ENCODE data around the gene POTEF.
"Not testable (repeated sequence)": the region's sequence is repeated elsewhere in the genome, so short reads cannot be mapped to it uniquely, and the experiment has no call there.

The POTEF gene

GRCh38 chr2:130152136-130152815 is 23.3 kb upstream of the POTEF start:
- not testable (repeated sequence) for DNase-seq

- DNase-seq, result not testable (repeated sequence)
These were observed 22.1 kb upstream of the POTEF start for GRCh38 chr2:130151145-130151512.

GRCh38 chr2:130150181-130151144 is 21.4 kb upstream of the POTEF start:
- DNase-seq, result no peak

- not testable (repeated sequence) for DNase-seq
These were observed 19.5 kb upstream of the POTEF start for GRCh38 chr2:130148515-130148914.

- DNase-seq, result not testable (repeated sequence)
These were observed 16.0 kb upstream of the POTEF start, which contains the start of gene CCDC74B for GRCh38 chr2:130145006-130145414. TSS of gene CCDC74B (minus strand) at chr2:130145112. CDS start at chr2:130144996, 116 bp downstream.

GRCh38 chr2:130143266-130144039 is 14.4 kb upstream of the POTEF start:
- DNase-seq, result not testable (repeated sequence)

GRCh38 chr2:130142396-130143265 is 13.6 kb upstream of the POTEF start:
- DNase-seq, result not testable (repeated sequence)

- DNase-seq, result not testable (repeated sequence)
These were observed 12.8 kb upstream of the POTEF start for GRCh38 chr2:130141645-130142370.

- not testable (repeated sequence) for DNase-seq
These were observed 12.0 kb upstream of the POTEF start for GRCh38 chr2:130141002-130141401.

- DNase-seq, result not testable (repeated sequence)
These were observed 11.5 kb upstream of the POTEF start for GRCh38 chr2:130140516-130140915.

- DNase-seq, result not testable (repeated sequence)
These were observed 10.6 kb upstream of the POTEF start for GRCh38 chr2:130139331-130140280.

- not testable (repeated sequence) for DNase-seq
These were observed 9.8 kb upstream of the POTEF start for GRCh38 chr2:130138841-130139251.

GRCh38 chr2:130138326-130138725 is 9.3 kb upstream of the POTEF start:
- DNase-seq, result not testable (repeated sequence)

- DNase-seq, result not testable (repeated sequence)
These were observed 8.1 kb upstream of the POTEF start for GRCh38 chr2:130137118-130137517.

GRCh38 chr2:130136546-130136945 is 7.5 kb upstream of the POTEF start:
- DNase-seq, result not testable (repeated sequence)

- DNase-seq, result no peak
These were observed 6.9 kb upstream of the POTEF start for GRCh38 chr2:130135692-130136541.

- DNase-seq, result not testable (repeated sequence)
These were observed 558 bp downstream of the POTEF start for GRCh38 chr2:130128464-130128863.

- not testable (repeated sequence) for DNase-seq
These were observed 1.3 kb downstream of the POTEF start for GRCh38 chr2:130127726-130128125.

- DNase-seq, result not testable (repeated sequence)
These were observed 8.1 kb downstream of the POTEF start for GRCh38 chr2:130120924-130121323.

Data from 8988T (cell line).